ENCODE measurements around the gene ERF. TPM values are rescaled to one million over a fixed set of nuclear protein-coding genes. Genes with fewer than 3 reads are reported as not detected.

The ERF gene
- total RNA-seq, 1 experiment from 2014 or later = 96.1 TPM

DNA sequence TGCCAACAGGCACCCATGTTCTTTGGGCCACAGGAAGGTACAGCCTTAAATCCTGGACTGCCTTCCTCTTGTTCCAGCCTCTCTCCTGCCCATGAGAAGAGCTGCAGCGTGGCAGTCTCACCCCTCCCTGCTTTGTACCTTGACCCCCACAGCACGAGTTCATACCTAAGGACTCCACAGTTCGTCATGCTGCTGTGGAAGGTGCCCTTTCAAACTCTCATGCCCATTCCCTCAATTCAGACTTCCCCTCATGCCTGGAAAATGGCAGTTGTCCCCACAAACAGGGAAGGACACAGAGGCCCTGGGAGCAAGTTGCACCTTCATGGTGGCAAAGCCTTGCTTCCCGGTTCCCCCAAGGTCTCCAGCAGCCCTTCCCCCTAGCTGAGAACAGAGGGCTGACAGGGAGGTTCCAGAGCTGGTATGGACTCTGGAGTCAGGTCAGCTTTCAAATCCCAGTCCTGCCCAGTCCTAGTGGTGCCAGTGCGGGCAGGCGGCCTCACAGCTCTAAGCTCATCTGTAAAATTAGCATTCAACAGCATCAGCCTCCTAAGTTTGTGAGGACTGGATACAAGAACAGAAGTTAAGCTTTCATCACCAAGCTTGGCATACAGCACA lies 21.1 kb downstream of the ERF start:
- ATAC-seq (no peak), DNase-seq (ENCODE audit: low read depth, low spot score) (no peak)
- no peak for TF ChIP-seq CEBPB (IDR thresholded peaks at IDR 0.05; ENCODE audit: low read depth)
- no peak for TF ChIP-seq EZH2 (IDR thresholded peaks at IDR 0.05)
- TF ChIP-seq ELF1 (IDR thresholded peaks at IDR 0.05; ENCODE audit: borderline replicate concordance, low read depth) = no peak
- TF ChIP-seq, protein P1, sequence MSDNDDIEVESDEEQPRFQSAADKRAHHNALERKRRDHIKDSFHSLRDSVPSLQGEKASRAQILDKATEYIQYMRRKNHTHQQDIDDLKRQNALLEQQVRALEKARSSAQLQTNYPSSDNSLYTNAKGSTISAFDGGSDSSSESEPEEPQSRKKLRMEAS (IDR thresholded peaks at IDR 0.05) = no peak
- no peak for TF ChIP-seq TCF7L2 (IDR thresholded peaks at IDR 0.05; ENCODE audit: borderline replicate concordance, extremely low read depth, insufficient read depth, insufficient read length)
- no peak for TF ChIP-seq SIN3A (IDR thresholded peaks at IDR 0.05; ENCODE audit: low read depth)
- no peak for TF ChIP-seq RAD21 (IDR thresholded peaks at IDR 0.05; ENCODE audit: low read depth)
- no peak for TF ChIP-seq REST (IDR thresholded peaks at IDR 0.05; ENCODE audit: low read depth)
- TF ChIP-seq CTCF (IDR thresholded peaks at IDR 0.05 in 2 of 3, conservative IDR thresholded peaks at IDR 0.05 in 1 of 3; ENCODE audit: borderline replicate concordance in 1 of 3, insufficient read depth in 1 of 3, low read depth in 2 of 3, low read length in 2 of 3) = no peak
- TF ChIP-seq FOSL1 (IDR thresholded peaks at IDR 0.05; ENCODE audit: low read depth) = no peak
- intact Hi-C loops (cut with micrococcal nuclease) = no loop called here
- no peaks in the 10 kb centered on the region for H3K27me3 ChIP-seq (ENCODE audit: insufficient read depth, low read length)
- no peaks in the 10 kb centered on the region for H4K20me1 ChIP-seq (ENCODE audit: insufficient read depth)
- peaks cover 46 to 50% of the 10 kb centered on the region in 2 experiments; a peak in 3 of 4 replicates for H3K36me3 ChIP-seq (ENCODE audit: control insufficient read depth in 1 of 2, insufficient read depth in 2 of 2, low read length in 2 of 2)
- no peaks in the 10 kb centered on the region for H3K4me1 ChIP-seq (ENCODE audit: control insufficient read depth in 1 of 2, insufficient read depth in 2 of 2, low read length in 2 of 2)
- H3K4me3 ChIP-seq (replicated peaks in 1 of 2; ENCODE audit: low read depth in 1 of 2, low read length in 2 of 2) = no peak overlapping the region
- peaks cover 48% of the 10 kb centered on the region for H3K79me2 ChIP-seq (ENCODE audit: insufficient read depth, low read length)
- ChIA-PET RAD21 (ENCODE audit: low non-redundant PET in 1 of 2, low total read pairs in 2 of 2, uncharacterized antibody in 2 of 2, unreplicated experiment in 2 of 2) (no interaction called here), CTCF (no interaction called here), POLR2A (interaction anchor here (0.8 kb wide), 1 partner anchor 9 kb away, joined by 4 read pairs; no protein-coding TSS in a partner anchor)
- H3K4me2 ChIP-seq (ENCODE audit: low read length) = no peak overlapping the region
- no peak overlapping the region for H3K27ac ChIP-seq (ENCODE audit: low read depth, low read length)
- no peak overlapping the region for H3K9ac ChIP-seq (ENCODE audit: low read length)
- H3K9me2 ChIP-seq (ENCODE audit: insufficient read depth) = no peaks in the 10 kb centered on the region
- H2AFZ ChIP-seq (ENCODE audit: low read depth, low read length, poor library complexity, severe bottlenecking) = no peak overlapping the region
- no TSS peak for BruUV-seq (replicated peaks)
- no peaks in the 10 kb centered on the region for H3K9me3 ChIP-seq (ENCODE audit: control insufficient read depth in 1 of 2, insufficient read depth in 1 of 2, low read depth in 1 of 2, low read length in 2 of 2)
